Cardiac muscle cell (in vitro differentiated cells and primary cell): ENCODE results near the gene JARID2. TPM values are rescaled to one million over a fixed set of nuclear protein-coding genes. Genes with fewer than 3 reads are reported as not detected.
"Not testable (repeated sequence)": the region's sequence is repeated elsewhere in the genome, so short reads cannot be mapped to it uniquely, and the experiment has no call there.

Experiments used
- DNase-seq, 2 donors: peaks; one replicate each; pipeline versions ENCODE4 v3.0.0 to v3.0.0-alpha.2; 2010 to 2017; ENCODE audit warnings: low read depth in 1 of 2, low spot score in 1 of 2
- H3K27ac ChIP-seq: fragments of 200-600 bp; sonication (generic); 2 replicates; pipeline ENCODE4 v1.5.1; 2016
- H3K27me3 ChIP-seq: fragments of 200-600 bp; sonication (generic); 2 replicates; pipeline ENCODE4 v1.6.0; 2016; ENCODE audit warnings: control low read depth
- H3K36me3 ChIP-seq: fragments of 200-600 bp; sonication (generic); 2 replicates; pipeline ENCODE4 v1.5.1; 2016; ENCODE audit warnings: control low read depth
- H3K4me1 ChIP-seq: fragments of 200-600 bp; sonication (generic); 2 replicates; pipeline ENCODE4 v1.8.1; 2017; ENCODE audit warnings: low read depth, mild to moderate bottlenecking, mixed run types
- H3K4me3 ChIP-seq: fragments of 200-600 bp; sonication (generic); 2 replicates; pipeline ENCODE4 v1.5.1; 2016; ENCODE audit warnings: mild to moderate bottlenecking
- H3K9me3 ChIP-seq: fragments of 200-600 bp; sonication (generic); 2 replicates; pipeline ENCODE4 v1.5.1; 2017; ENCODE audit warnings: low read depth, mild to moderate bottlenecking, control low read depth
- polyA plus RNA-seq: library from polyadenylated mRNA; unstranded; fragments of >200 nt; fragmentation: Nextera tagmentation; extraction: Ambion mirVana; gene quantifications from 2 replicates; pipeline ENCODE4 v1.2.1, GENCODE V29; 2016
- total RNA-seq: library from RNA; depleted of rRNA; stranded (reverse); fragments of >200 nt; gene quantifications from 2 replicates; pipeline ENCODE4 v1.2.3, GENCODE V29; 2016
- TF ChIP-seq, protein P1 (sequence below): IDR thresholded peaks from 2 replicates; pipeline ENCODE4 v1.5.1; 2012; ENCODE audit warnings: low read depth, mild to moderate bottlenecking, low read length

JARID2 gene
- total and polyA plus RNA-seq, 2 experiments from 2014 or later = 9.7 to 26.4 TPM

GRCh38 chr6:15410752-15411151, 164.9 kb downstream of the JARID2 start:
- Histone ChIP-seq H3K27me3 (no peaks in the 10 kb centered on the region), H3K27ac (no peak overlapping the region), H3K4me3 (no peak overlapping the region), H3K4me1 (peaks cover 28% of the 10 kb centered on the region), H3K36me3 (no peaks in the 10 kb centered on the region), H3K9me3 (no peaks in the 10 kb centered on the region)
- TF ChIP-seq, protein P1, sequence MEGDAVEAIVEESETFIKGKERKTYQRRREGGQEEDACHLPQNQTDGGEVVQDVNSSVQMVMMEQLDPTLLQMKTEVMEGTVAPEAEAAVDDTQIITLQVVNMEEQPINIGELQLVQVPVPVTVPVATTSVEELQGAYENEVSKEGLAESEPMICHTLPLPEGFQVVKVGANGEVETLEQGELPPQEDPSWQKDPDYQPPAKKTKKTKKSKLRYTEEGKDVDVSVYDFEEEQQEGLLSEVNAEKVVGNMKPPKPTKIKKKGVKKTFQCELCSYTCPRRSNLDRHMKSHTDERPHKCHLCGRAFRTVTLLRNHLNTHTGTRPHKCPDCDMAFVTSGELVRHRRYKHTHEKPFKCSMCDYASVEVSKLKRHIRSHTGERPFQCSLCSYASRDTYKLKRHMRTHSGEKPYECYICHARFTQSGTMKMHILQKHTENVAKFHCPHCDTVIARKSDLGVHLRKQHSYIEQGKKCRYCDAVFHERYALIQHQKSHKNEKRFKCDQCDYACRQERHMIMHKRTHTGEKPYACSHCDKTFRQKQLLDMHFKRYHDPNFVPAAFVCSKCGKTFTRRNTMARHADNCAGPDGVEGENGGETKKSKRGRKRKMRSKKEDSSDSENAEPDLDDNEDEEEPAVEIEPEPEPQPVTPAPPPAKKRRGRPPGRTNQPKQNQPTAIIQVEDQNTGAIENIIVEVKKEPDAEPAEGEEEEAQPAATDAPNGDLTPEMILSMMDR = no peak
- DNase-seq = no peak

GRCh38 chr6:15411766-15412165, 165.9 kb downstream of the JARID2 start:
- Histone ChIP-seq H3K4me3 (no peak overlapping the region), H3K27me3 (no peaks in the 10 kb centered on the region)

GRCh38 chr6:15412767-15413166, 166.9 kb downstream of the JARID2 start:
- no peak for DNase-seq
- no peaks in the 10 kb centered on the region for H3K36me3 ChIP-seq
- H3K4me1 ChIP-seq = peaks cover 28% of the 10 kb centered on the region
- no peak overlapping the region for H3K4me3 ChIP-seq
- H3K27ac ChIP-seq = no peak overlapping the region
- no peaks in the 10 kb centered on the region for H3K9me3 ChIP-seq
- TF ChIP-seq, protein P1 = no peak
- H3K27me3 ChIP-seq = no peaks in the 10 kb centered on the region

More at GRCh38 chr6:15411766-15412165, 165.9 kb downstream of the JARID2 start:
- no peak overlapping the region for H3K27ac ChIP-seq
- no peak for DNase-seq
- no peaks in the 10 kb centered on the region for H3K36me3 ChIP-seq
- TF ChIP-seq, protein P1 = no peak
- peaks cover 28% of the 10 kb centered on the region for H3K4me1 ChIP-seq
- no peaks in the 10 kb centered on the region for H3K9me3 ChIP-seq

- H3K4me3 ChIP-seq = no peak overlapping the region
- H3K27ac ChIP-seq = no peak overlapping the region
- H3K9me3 ChIP-seq = no peaks in the 10 kb centered on the region
- no peaks in the 10 kb centered on the region for H3K27me3 ChIP-seq
- H3K4me1 ChIP-seq = peaks cover 24% of the 10 kb centered on the region
- DNase-seq = no peak
- TF ChIP-seq, protein P1 = no peak
- H3K36me3 ChIP-seq = no peaks in the 10 kb centered on the region
Observed at GRCh38 chr6:15413466-15414234, 167.8 kb downstream of the JARID2 start.

DNA sequence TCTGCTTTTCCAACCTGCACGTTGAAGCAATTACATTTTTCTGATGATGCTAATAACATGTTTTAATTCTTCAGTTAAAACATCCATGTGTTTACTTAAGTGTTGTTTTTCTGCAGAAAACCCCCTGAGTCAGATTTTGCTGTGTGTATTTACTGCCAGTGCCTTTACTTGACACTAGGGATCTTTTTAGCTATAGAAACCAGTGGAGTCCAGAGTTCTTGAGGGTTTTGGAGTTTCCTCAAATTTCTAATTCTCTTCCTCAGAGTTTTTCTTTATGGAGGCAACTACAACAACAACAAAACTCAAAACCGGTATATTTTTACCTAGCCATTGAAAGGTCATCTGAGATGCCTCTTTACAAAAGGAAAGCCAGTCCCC, 168.4 kb downstream of the JARID2 start:
- Histone ChIP-seq H3K36me3 (no peaks in the 10 kb centered on the region), H3K27me3 (no peaks in the 10 kb centered on the region), H3K4me3 (no peak overlapping the region), H3K27ac (no peak overlapping the region), H3K4me1 (peaks cover 18% of the 10 kb centered on the region), H3K9me3 (no peaks in the 10 kb centered on the region)
- TF ChIP-seq, protein P1 = no peak
- no peak for DNase-seq

DNA sequence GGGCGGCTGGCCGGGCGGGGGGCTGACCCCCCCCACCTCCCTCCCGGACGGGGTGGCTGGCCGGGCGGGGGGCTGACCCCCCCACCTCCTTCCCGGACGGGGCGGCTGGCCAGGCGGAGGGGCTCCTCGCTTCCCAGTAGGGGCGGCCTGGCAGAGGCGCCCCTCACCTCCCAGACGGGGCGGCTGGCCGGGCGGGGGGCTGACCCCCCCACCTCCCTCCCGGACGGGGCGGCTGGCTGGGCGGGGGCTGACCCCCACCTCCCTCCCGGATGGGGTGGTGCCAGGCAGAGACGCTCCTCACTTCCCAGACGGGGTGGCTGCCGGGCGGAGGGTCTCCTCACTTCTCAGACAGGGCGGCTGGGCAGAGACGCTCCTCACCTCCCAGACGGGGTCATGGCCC, 169.8 kb downstream of the JARID2 start:
- not testable (repeated sequence) for H3K27ac ChIP-seq, H3K9me3 ChIP-seq, H3K36me3 ChIP-seq, H3K27me3 ChIP-seq, DNase-seq, H3K4me3 ChIP-seq
- peaks cover 14% of the 10 kb centered on the region for H3K4me1 ChIP-seq
